Cardiac muscle cell (in vitro differentiated cells and primary cell): ENCODE data around the gene EHMT2. TPM values are rescaled to one million over a fixed set of nuclear protein-coding genes. Genes with fewer than 3 reads are reported as not detected.

Experiments used
- DNase-seq, 2 donors: peaks; one replicate each; pipeline versions ENCODE4 v3.0.0 to v3.0.0-alpha.2; 2010 to 2017; ENCODE audit warnings: low read depth in 1 of 2, low spot score in 1 of 2
- H3K27ac ChIP-seq: fragments of 200-600 bp; sonication (generic); 2 replicates; pipeline ENCODE4 v1.5.1; 2016
- H3K27me3 ChIP-seq: fragments of 200-600 bp; sonication (generic); 2 replicates; pipeline ENCODE4 v1.6.0; 2016; ENCODE audit warnings: control low read depth
- H3K36me3 ChIP-seq: fragments of 200-600 bp; sonication (generic); 2 replicates; pipeline ENCODE4 v1.5.1; 2016; ENCODE audit warnings: control low read depth
- H3K4me1 ChIP-seq: fragments of 200-600 bp; sonication (generic); 2 replicates; pipeline ENCODE4 v1.8.1; 2017; ENCODE audit warnings: low read depth, mild to moderate bottlenecking, mixed run types
- H3K4me3 ChIP-seq: fragments of 200-600 bp; sonication (generic); 2 replicates; pipeline ENCODE4 v1.5.1; 2016; ENCODE audit warnings: mild to moderate bottlenecking
- H3K9me3 ChIP-seq: fragments of 200-600 bp; sonication (generic); 2 replicates; pipeline ENCODE4 v1.5.1; 2017; ENCODE audit warnings: low read depth, mild to moderate bottlenecking, control low read depth
- polyA plus RNA-seq: library from polyadenylated mRNA; unstranded; fragments of >200 nt; fragmentation: Nextera tagmentation; extraction: Ambion mirVana; gene quantifications from 2 replicates; pipeline ENCODE4 v1.2.1, GENCODE V29; 2016
- total RNA-seq: library from RNA; depleted of rRNA; stranded (reverse); fragments of >200 nt; gene quantifications from 2 replicates; pipeline ENCODE4 v1.2.3, GENCODE V29; 2016
- TF ChIP-seq, protein P1 (sequence below): IDR thresholded peaks from 2 replicates; pipeline ENCODE4 v1.5.1; 2012; ENCODE audit warnings: low read depth, mild to moderate bottlenecking, low read length

EHMT2 gene
- total and polyA plus RNA-seq, 2 experiments from 2014 or later = 89.6 to 120 TPM

DNA sequence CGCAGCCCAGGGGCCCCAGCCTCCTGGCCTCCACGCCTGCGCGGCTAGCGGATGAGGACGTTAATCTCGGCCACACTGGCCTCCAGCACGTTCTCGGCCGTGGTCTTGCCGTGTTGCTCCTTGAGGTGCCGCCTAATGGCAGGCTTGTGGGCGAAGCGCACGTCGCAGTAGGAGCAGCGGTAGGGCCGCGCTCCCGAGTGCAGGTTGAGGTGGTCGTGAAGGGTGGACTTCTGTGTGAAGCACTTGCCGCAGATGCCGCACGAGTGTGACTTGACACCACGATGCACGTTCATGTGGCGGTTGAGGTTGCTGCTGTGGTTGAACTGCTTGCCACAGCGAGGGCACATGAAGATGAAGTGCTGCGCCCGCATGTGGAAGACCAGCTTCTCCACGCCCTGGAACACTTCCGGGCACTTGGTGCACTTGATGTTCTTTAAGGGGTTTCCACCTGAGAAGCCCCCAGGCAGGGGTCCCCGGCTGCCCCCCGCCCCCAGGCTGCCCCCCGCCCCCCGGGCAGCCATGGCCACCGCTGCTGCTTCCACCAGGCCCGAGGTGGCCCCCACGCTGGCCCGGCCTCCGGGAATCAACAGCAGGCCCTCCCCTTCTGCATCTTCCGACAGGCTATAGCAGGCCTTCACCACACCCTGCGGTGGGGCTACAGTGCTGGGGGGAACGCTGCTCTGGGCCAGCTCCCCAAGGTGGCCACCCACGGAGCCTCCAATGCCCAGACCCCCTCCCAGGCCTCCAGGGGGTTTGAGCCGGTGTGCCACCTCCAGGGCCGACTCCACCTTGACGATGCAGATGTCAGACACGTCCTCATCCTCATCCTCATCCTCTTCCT is 2.6 kb upstream of the EHMT2 start:
- TF ChIP-seq, protein P1, sequence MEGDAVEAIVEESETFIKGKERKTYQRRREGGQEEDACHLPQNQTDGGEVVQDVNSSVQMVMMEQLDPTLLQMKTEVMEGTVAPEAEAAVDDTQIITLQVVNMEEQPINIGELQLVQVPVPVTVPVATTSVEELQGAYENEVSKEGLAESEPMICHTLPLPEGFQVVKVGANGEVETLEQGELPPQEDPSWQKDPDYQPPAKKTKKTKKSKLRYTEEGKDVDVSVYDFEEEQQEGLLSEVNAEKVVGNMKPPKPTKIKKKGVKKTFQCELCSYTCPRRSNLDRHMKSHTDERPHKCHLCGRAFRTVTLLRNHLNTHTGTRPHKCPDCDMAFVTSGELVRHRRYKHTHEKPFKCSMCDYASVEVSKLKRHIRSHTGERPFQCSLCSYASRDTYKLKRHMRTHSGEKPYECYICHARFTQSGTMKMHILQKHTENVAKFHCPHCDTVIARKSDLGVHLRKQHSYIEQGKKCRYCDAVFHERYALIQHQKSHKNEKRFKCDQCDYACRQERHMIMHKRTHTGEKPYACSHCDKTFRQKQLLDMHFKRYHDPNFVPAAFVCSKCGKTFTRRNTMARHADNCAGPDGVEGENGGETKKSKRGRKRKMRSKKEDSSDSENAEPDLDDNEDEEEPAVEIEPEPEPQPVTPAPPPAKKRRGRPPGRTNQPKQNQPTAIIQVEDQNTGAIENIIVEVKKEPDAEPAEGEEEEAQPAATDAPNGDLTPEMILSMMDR = no peak
- Histone ChIP-seq H3K27ac (peak overlapping the region; percentile 78), H3K9me3 (no peaks in the 10 kb centered on the region), H3K27me3 (no peaks in the 10 kb centered on the region), H3K4me3 (no peak overlapping the region), H3K36me3 (peaks cover 9% of the 10 kb centered on the region), H3K4me1 (peaks cover 21% of the 10 kb centered on the region)
- no peak for DNase-seq

DNA sequence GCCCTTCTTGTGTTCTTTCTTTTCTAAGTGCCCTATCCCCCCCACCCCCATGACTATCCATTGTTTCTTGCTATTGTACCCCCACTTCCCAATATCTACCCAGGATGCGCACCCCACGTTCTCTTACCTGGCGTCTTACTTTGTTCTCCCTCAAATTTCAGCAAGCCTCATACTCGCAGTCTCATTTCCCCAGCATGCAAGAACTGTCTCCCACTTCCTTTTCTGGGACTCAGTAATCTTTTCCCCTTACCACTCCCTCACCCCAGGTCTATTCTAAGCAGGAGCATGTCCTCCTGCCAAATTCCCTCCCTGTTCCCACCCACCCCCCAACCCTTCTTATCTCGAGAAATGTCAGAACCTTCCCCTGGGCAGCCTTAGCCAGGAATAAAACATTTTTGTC is 1.7 kb upstream of the EHMT2 start:
- H3K27ac ChIP-seq = peak overlapping the region; percentile 64
- no peaks in the 10 kb centered on the region for H3K9me3 ChIP-seq
- peaks cover 21% of the 10 kb centered on the region for H3K4me1 ChIP-seq
- peaks cover 15% of the 10 kb centered on the region for H3K36me3 ChIP-seq
- DNase-seq = no peak
- TF ChIP-seq, protein P1 = no peak
- H3K27me3 ChIP-seq = no peaks in the 10 kb centered on the region
- no peak overlapping the region for H3K4me3 ChIP-seq

DNA sequence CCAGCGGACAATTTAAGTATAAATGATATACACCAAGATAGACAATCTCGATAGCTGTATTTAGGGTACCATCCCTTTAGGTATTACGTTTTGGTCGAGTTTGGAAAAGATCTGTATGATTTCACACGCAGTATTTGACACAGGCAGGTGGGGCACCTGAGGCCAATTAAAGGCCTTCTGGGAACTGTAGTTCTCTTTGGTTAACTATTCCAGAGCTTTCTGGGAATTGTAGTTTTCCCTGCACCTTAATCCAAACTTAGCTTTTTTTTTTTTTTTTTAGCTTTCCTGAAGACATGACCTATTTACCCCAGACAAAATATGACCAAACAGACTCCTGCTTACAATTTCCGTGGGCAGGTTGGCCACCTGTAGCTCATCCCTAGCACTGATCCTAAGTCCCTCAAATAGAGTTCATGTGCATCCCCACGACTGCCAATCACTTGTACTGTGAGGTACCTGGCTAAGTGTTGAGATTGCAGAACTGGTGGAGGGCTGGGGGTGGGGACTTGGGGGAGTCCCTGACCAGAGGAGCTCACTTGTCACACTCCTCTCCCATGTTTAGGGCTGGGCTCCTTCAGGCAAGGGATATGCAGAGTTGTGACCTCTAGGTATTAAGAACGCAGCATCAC is 999 bp upstream of the EHMT2 start:
- Histone ChIP-seq H3K27ac (peak overlapping the region; percentile 73), H3K36me3 (peaks cover 22% of the 10 kb centered on the region)
- DNase-seq = peak; percentile 44 to 60

DNA sequence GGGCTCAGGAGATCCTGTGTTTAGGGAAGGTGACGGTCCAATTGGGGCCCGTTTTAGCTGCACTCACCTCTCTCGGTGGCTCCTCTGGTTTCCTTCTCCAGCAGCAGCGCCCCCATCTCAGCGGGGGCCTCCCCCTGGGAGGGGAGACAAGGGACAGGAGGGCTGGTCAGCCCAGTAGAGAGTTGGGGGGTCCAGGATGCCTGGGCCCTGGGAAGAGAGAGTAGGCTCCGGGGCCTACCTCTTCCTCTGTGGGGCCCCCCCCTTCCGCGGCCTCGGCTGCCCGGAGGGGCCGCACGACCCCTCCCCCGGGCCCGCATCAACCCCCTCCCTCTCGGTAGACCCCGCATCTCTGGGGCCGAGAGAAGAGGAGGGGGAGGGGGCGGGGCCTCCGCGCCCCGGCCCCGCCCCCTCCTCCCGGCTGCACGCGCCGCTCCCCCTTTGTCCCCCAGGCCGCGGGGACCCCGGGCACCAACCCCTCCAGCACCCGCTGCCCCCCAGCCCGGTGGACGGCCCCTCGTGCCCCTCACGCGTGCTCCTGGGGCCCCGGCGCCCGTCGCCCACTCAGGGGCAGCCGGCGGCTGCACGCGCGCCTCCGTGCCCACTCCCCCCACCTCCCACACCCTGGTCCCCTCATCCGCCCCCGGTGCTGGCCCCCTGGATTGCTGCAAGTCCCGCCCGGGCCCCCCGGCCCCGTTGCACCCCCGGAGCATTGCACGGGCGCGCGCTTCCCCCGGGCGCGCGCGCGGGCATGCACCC is 464 bp downstream of the EHMT2 start:
- Histone ChIP-seq H3K4me1 (peaks cover 21% of the 10 kb centered on the region), H3K27me3 (no peaks in the 10 kb centered on the region), H3K36me3 (peaks cover 36% of the 10 kb centered on the region), H3K9me3 (no peaks in the 10 kb centered on the region), H3K4me3 (peak overlapping the region; percentile 100), H3K27ac (peak overlapping the region; percentile 45)
- TF ChIP-seq, protein P1 = no peak
- no peak for DNase-seq

More for the DNA sequence above, 999 bp upstream of the EHMT2 start:
- Histone ChIP-seq H3K4me1 (peaks cover 21% of the 10 kb centered on the region), H3K4me3 (peak overlapping the region; percentile 100), H3K9me3 (no peaks in the 10 kb centered on the region), H3K27me3 (no peaks in the 10 kb centered on the region)
- TF ChIP-seq, protein P1 = no peak

DNA sequence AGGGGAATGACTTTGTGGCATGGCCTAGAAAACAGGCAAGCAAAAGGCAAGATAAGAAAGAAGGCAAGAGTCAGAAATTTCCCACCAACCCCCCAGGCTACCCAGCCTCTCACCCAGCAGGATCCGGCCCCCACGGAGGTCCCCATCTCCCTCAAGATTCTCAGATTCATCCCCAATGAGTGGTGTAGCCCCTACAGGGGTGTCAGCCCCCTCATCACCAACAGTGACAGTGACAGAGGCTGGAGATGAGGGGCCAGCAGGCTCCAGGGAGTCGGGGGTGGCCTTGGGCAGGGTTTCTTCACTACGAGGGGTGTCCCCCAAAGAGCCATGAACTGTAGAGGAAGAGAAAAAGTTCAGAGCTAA is 1.0 kb downstream of the EHMT2 start:
- DNase-seq = no peak
- Histone ChIP-seq H3K4me1 (peaks cover 21% of the 10 kb centered on the region), H3K9me3 (no peaks in the 10 kb centered on the region), H3K27me3 (no peaks in the 10 kb centered on the region), H3K4me3 (peak overlapping the region; percentile 100), H3K27ac (peak overlapping the region; percentile 45), H3K36me3 (peaks cover 36% of the 10 kb centered on the region)
- TF ChIP-seq, protein P1 = no peak
